ENCODE measurements around the gene EEF1AKMT3. TPM values are rescaled to one million over a fixed set of nuclear protein-coding genes. Genes with fewer than 3 reads are reported as not detected.
A peak's percentile ranks its signal among the peaks of the same experiment; 100 is the strongest.

The EEF1AKMT3 gene
- total RNA-seq, 2 experiments from 2014 or later: 2.5 to 3.9 TPM

GRCh38 chr12:57744194-57744776, 28.1 kb upstream of the EEF1AKMT3 start:
- CTCF ChIA-PET: interaction anchor here (0.7 to 2.3 kb wide), 7 partner anchors 10 to 285 kb away, joined by 3 to 9 read pairs (median 3); partner anchors contain the start of gene TSFM
- peaks cover 53% of the 10 kb centered on the region for H3K4me1 Mint-ChIP-seq

GRCh38 chr12:57744777-57745484, 27.5 kb upstream of the EEF1AKMT3 start, which contains the start of gene TSPAN31:
TSS of gene TSPAN31 (plus strand) at chr12:57745039. CDS start at chr12:57745155, 116 bp downstream.
- H3K36me3 Mint-ChIP-seq (ENCODE audit: low read depth): peaks cover 40% of the 10 kb centered on the region
- H3K27me3 Mint-ChIP-seq: no peaks in the 10 kb centered on the region
- intact Hi-C loops (cut with DNase I, micrococcal nuclease): loop anchor here (1.0 to 5.0 kb wide), 11 partner anchors 7 to 1628 kb away; partner anchors contain the start of genes ARHGAP9 (in 2 of the 2), CDK4 (in 2 of the 2), B4GALNT1 (in 1 of the 2) and DCTN2 (in 1 of the 2)
- H3K4me1 Mint-ChIP-seq: peaks cover 47% of the 10 kb centered on the region
- peak within 1 kb of the TSS; percentile 98 for H3K27ac Mint-ChIP-seq
- ChIA-PET POLR2A (interaction anchor here (0.5 to 1.5 kb wide), 6 partner anchors 12 to 284 kb away, joined by 3 to 5 read pairs (median 3); partner anchors contain the start of gene DDIT3), CTCF (interaction anchor here (0.7 to 2.3 kb wide), 9 partner anchors 9 to 286 kb away, joined by 3 to 9 read pairs (median 3); partner anchors contain the start of genes EEF1AKMT3, METTL1 and TSFM)
- DNase-seq (peak; percentile 98), ATAC-seq (peak; percentile 82)
- no peaks in the 10 kb centered on the region for H3K9me3 Mint-ChIP-seq (ENCODE audit: low read depth)
- peak within 1 kb of the TSS; percentile 94 for H3K4me3 Mint-ChIP-seq

More at GRCh38 chr12:57744194-57744776, 28.1 kb upstream of the EEF1AKMT3 start:
- Mint-ChIP-seq H3K36me3 (ENCODE audit: low read depth) (peaks cover 40% of the 10 kb centered on the region), H3K27me3 (no peaks in the 10 kb centered on the region), H3K4me3 (peak overlapping the region; percentile 94), H3K9me3 (ENCODE audit: low read depth) (no peaks in the 10 kb centered on the region), H3K27ac (peak overlapping the region; percentile 98)
- intact Hi-C loops (cut with DNase I, micrococcal nuclease): loop anchor here (1.0 to 5.0 kb wide), 11 partner anchors 8 to 1627 kb away; partner anchors contain the start of genes ARHGAP9 (in 2 of the 2), CDK4 (in 2 of the 2), B4GALNT1 (in 1 of the 2) and DCTN2 (in 1 of the 2)
- peak; percentile 55 for ATAC-seq
- POLR2A ChIA-PET: interaction anchor here (0.8 to 1.5 kb wide), 4 partner anchors 12 to 224 kb away, joined by 3 to 5 read pairs (median 3); partner anchors contain the start of gene DDIT3
- peak; percentile 92 for DNase-seq

- H3K27me3 Mint-ChIP-seq: no peaks in the 10 kb centered on the region
- no peak for DNase-seq
- ChIA-PET POLR2A (interaction anchor here (0.5 to 1.5 kb wide), 5 partner anchors 11 to 285 kb away, joined by 3 to 5 read pairs (median 3); no protein-coding TSS in a partner anchor), CTCF (interaction anchor here (0.8 to 2.3 kb wide), 5 partner anchors 11 to 52 kb away, joined by 3 to 9 read pairs (median 5); partner anchors contain the start of genes EEF1AKMT3 and METTL1)
- ATAC-seq: no peak
- peak overlapping the region; percentile 98 for H3K27ac Mint-ChIP-seq
- peak overlapping the region; percentile 94 for H3K4me3 Mint-ChIP-seq
- H3K9me3 Mint-ChIP-seq (ENCODE audit: low read depth): no peaks in the 10 kb centered on the region
- peaks cover 45% of the 10 kb centered on the region for H3K36me3 Mint-ChIP-seq (ENCODE audit: low read depth)
- intact Hi-C loops (cut with DNase I, micrococcal nuclease): loop anchor here (2.0 kb wide), 4 partner anchors 51 to 1629 kb away; partner anchors contain the start of genes GLI1 (in 1 of the 2), MBD6 (in 1 of the 2), OS9 (in 1 of the 2) and RPL41 (in 1 of the 2)
- H3K4me1 Mint-ChIP-seq: peaks cover 48% of the 10 kb centered on the region
Measured at GRCh38 chr12:57745485-57745881, 26.9 kb upstream of the EEF1AKMT3 start.

- DNase-seq (no peak), ATAC-seq (no peak)
- no peaks in the 10 kb centered on the region for H3K27me3 Mint-ChIP-seq
- POLR2A ChIA-PET: no interaction called here
- intact Hi-C loops (cut with DNase I, micrococcal nuclease): no loop called here
- H3K4me1 Mint-ChIP-seq: peaks cover 48% of the 10 kb centered on the region
- CTCF ChIA-PET: interaction anchor here (2.3 kb wide), 1 partner anchor 35 kb away, joined by 7 read pairs; no protein-coding TSS in a partner anchor
- H3K9me3 Mint-ChIP-seq (ENCODE audit: low read depth): no peaks in the 10 kb centered on the region
- peak overlapping the region; percentile 98 for H3K27ac Mint-ChIP-seq
- peaks cover 50% of the 10 kb centered on the region for H3K36me3 Mint-ChIP-seq (ENCODE audit: low read depth)
- H3K4me3 Mint-ChIP-seq: peak overlapping the region; percentile 94
Measured at GRCh38 chr12:57746025-57746424, 26.4 kb upstream of the EEF1AKMT3 start.

- ChIA-PET POLR2A (interaction anchor here (1.1 kb wide), 1 partner anchor 17 kb away, joined by 3 read pairs; no protein-coding TSS in a partner anchor), CTCF (interaction anchor here (1.2 kb wide), 1 partner anchor 11 kb away, joined by 4 read pairs; no protein-coding TSS in a partner anchor)
- H3K4me1 Mint-ChIP-seq: peaks cover 60% of the 10 kb centered on the region
- no peak overlapping the region for H3K4me3 Mint-ChIP-seq
- ATAC-seq: no peak
- no peak overlapping the region for H3K27ac Mint-ChIP-seq
- intact Hi-C loops (cut with DNase I, micrococcal nuclease): no loop called here
- H3K36me3 Mint-ChIP-seq (ENCODE audit: low read depth): peaks cover 61% of the 10 kb centered on the region
- no peaks in the 10 kb centered on the region for H3K27me3 Mint-ChIP-seq
- no peak for DNase-seq
- no peaks in the 10 kb centered on the region for H3K9me3 Mint-ChIP-seq (ENCODE audit: low read depth)
Measured at GRCh38 chr12:57749061-57749460, 23.4 kb upstream of the EEF1AKMT3 start.

- Mint-ChIP-seq H3K4me1 (peaks cover 53% of the 10 kb centered on the region), H3K27ac (peak overlapping the region; percentile 99), H3K4me3 (peak overlapping the region; percentile 100), H3K36me3 (ENCODE audit: low read depth) (peaks cover 51% of the 10 kb centered on the region), H3K9me3 (ENCODE audit: low read depth) (no peaks in the 10 kb centered on the region), H3K27me3 (no peaks in the 10 kb centered on the region)
- intact Hi-C loops (cut with DNase I, micrococcal nuclease): loop anchor here (5.0 to 10.0 kb wide), 4 partner anchors 97 to 1823 kb away; partner anchors contain the start of genes BAZ2A (in 1 of the 2), CTDSP2 (in 1 of the 2), DDIT3 (in 1 of the 2) and MBD6 (in 1 of the 2)
- ATAC-seq: no peak
- DNase-seq: no peak
- CTCF ChIA-PET: interaction anchor here (1.0 to 1.3 kb wide), 2 partner anchors 9 to 14 kb away, joined by 3 to 6 read pairs; no protein-coding TSS in a partner anchor
- POLR2A ChIA-PET: interaction anchor here (0.5 kb wide), 1 partner anchor 10 kb away, joined by 3 read pairs; no protein-coding TSS in a partner anchor
Measured at GRCh38 chr12:57750561-57751431, 21.6 kb upstream of the EEF1AKMT3 start.

GRCh38 chr12:57751432-57751787, 21.0 kb upstream of the EEF1AKMT3 start:
- ChIA-PET POLR2A (interaction anchor here (1.2 kb wide), 1 partner anchor 21 kb away, joined by 3 read pairs; the partner anchor contains the start of genes EEF1AKMT3 and METTL1), CTCF (no interaction called here)
- DNase-seq: no peak
- H3K9me3 Mint-ChIP-seq (ENCODE audit: low read depth): no peaks in the 10 kb centered on the region
- H3K27ac Mint-ChIP-seq: peak overlapping the region; percentile 99
- no peak for ATAC-seq
- peaks cover 46% of the 10 kb centered on the region for H3K36me3 Mint-ChIP-seq (ENCODE audit: low read depth)
- H3K4me1 Mint-ChIP-seq: peaks cover 51% of the 10 kb centered on the region
- no peaks in the 10 kb centered on the region for H3K27me3 Mint-ChIP-seq
- peak overlapping the region; percentile 100 for H3K4me3 Mint-ChIP-seq
- intact Hi-C loops (cut with DNase I, micrococcal nuclease): loop anchor here (5.0 to 10.0 kb wide), 4 partner anchors 96 to 1824 kb away; partner anchors contain the start of genes BAZ2A (in 1 of the 2), CTDSP2 (in 1 of the 2), DDIT3 (in 1 of the 2) and MBD6 (in 1 of the 2)

- peaks cover 46% of the 10 kb centered on the region for H3K36me3 Mint-ChIP-seq (ENCODE audit: low read depth)
Measured at GRCh38 chr12:57751788-57752667, 20.4 kb upstream of the EEF1AKMT3 start, which contains the start of gene CDK4. TSS of gene CDK4 (minus strand) at chr12:57752310. CDS start at chr12:57751717, 593 bp downstream.

GRCh38 chr12:57752668-57753000, 19.8 kb upstream of the EEF1AKMT3 start:
- Mint-ChIP-seq H3K27ac (peak overlapping the region; percentile 99), H3K4me1 (peaks cover 57% of the 10 kb centered on the region), H3K27me3 (no peaks in the 10 kb centered on the region), H3K9me3 (ENCODE audit: low read depth) (no peaks in the 10 kb centered on the region), H3K36me3 (ENCODE audit: low read depth) (peaks cover 43% of the 10 kb centered on the region), H3K4me3 (peak overlapping the region; percentile 100)
- ChIA-PET CTCF (interaction anchor here (0.6 to 0.7 kb wide), 2 partner anchors 11 to 277 kb away, joined by 3 read pairs; no protein-coding TSS in a partner anchor), POLR2A (interaction anchor here (1.2 kb wide), 1 partner anchor 20 kb away, joined by 3 read pairs; the partner anchor contains the start of genes EEF1AKMT3 and METTL1)
- no peak for ATAC-seq
- intact Hi-C loops (cut with DNase I, micrococcal nuclease): loop anchor here (1.0 to 10.0 kb wide), 9 partner anchors 8 to 1825 kb away; partner anchors contain the start of genes EEF1AKMT3 (in 2 of the 2), MBD6 (in 2 of the 2), METTL1 (in 2 of the 2) and BAZ2A (in 1 of the 2)
- DNase-seq: no peak

More at GRCh38 chr12:57751788-57752667, 20.4 kb upstream of the EEF1AKMT3 start, which contains the start of gene CDK4:
- peak; percentile 99 for DNase-seq
- peak; percentile 77 for ATAC-seq
- ChIA-PET POLR2A (interaction anchor here (0.7 to 1.2 kb wide), 3 partner anchors 20 to 273 kb away, joined by 3 read pairs; partner anchors contain the start of genes DTX3, EEF1AKMT3 and METTL1), CTCF (interaction anchor here (0.6 to 0.7 kb wide), 3 partner anchors 11 to 277 kb away, joined by 3 read pairs; partner anchors contain the start of gene TSFM)
- peak within 1 kb of the TSS; percentile 100 for H3K4me3 Mint-ChIP-seq
- peaks cover 56% of the 10 kb centered on the region for H3K4me1 Mint-ChIP-seq
- H3K9me3 Mint-ChIP-seq (ENCODE audit: low read depth): no peaks in the 10 kb centered on the region
- H3K27me3 Mint-ChIP-seq: no peaks in the 10 kb centered on the region
- intact Hi-C loops (cut with DNase I, micrococcal nuclease): loop anchor here (1.0 to 10.0 kb wide), 9 partner anchors 8 to 1825 kb away; partner anchors contain the start of genes EEF1AKMT3 (in 2 of the 2), MBD6 (in 2 of the 2), METTL1 (in 2 of the 2) and BAZ2A (in 1 of the 2)
- H3K27ac Mint-ChIP-seq: peak within 1 kb of the TSS; percentile 99

Data from activated CD4-positive, alpha-beta T cell treated with anti-CD3 and anti-CD28 coated beads for 36 hours (primary cell).